Middle frontal gyrus (tissue), 1 donor: Measurements from ENCODE around the gene MAN2C1.
"Not testable (repeated sequence)": the region's sequence is repeated elsewhere in the genome, so short reads cannot be mapped to it uniquely, and the experiment has no call there.

Experiments used
- DNase-seq: peaks from one replicate; pipeline ENCODE4 v3.0.0-alpha.2; 2015; ENCODE audit warnings: low spot score; ENCODE audit errors: extremely low spot score

MAN2C1 gene

DNA sequence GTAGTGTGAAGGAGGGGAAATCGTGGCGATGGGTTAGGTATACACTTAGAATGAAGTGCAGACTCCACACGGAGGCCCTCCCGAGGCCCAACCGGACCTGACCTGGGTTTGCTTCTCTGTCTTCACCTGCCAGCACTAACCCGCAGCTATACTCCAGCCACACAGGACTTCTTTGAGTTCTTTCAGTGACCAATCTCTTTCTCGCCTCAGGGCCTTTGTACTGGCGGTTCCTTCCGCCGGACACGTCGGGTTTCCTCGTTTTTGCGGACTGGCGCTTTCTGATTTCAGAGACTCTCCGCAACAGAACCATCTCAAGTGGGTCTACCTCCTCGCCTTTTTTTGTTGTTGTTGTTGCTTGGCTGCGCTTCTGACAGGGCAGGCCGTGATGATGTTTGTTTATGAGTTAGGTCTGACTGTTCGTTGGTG is 21.6 kb downstream of the MAN2C1 start, which contains the start of gene NEIL1:
Gene NEIL1, plus strand, starts transcription at position 244 of the 426 bp plus-strand sequence. CDS start 1,867 bp downstream, outside the sequence.
- no peak for DNase-seq

- not testable (repeated sequence) for DNase-seq
Measured at GRCh38 chr15:75343953-75344352, 24.5 kb downstream of the MAN2C1 start.

GRCh38 chr15:75342221-75342620 is 26.2 kb downstream of the MAN2C1 start:
- no peak for DNase-seq

- DNase-seq: no peak
Measured at GRCh38 chr15:75339531-75340240, 28.7 kb downstream of the MAN2C1 start.

DNA sequence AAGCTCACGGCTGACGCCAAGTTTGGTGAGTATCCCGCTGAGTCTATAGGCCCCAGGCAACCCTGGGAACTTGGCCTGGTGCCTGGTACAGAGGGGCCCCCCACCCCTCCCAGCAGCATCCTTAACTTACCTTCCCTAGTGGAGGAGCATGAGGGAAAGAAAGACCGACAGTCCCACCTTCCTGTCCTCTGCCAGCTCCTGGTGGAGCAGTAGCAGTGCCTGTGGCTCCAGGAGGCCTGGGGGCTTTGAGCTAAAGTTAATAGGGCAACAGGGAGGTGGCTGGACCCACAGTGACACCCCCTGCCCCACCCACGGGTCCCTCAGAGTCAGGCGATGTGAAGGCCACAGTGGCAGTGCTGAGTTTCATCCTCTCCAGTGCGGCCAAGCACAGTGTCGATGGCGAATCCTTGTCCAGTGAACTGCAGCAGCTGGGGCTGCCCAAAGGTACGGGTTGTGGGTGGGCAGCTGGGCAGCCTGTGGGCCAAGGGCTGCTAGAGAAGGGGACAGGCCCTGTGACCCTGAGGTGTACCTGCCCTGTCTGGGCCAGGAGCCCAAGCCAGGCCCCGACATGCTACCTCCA is 29.7 kb downstream of the MAN2C1 start:
- DNase-seq: no peak

DNA sequence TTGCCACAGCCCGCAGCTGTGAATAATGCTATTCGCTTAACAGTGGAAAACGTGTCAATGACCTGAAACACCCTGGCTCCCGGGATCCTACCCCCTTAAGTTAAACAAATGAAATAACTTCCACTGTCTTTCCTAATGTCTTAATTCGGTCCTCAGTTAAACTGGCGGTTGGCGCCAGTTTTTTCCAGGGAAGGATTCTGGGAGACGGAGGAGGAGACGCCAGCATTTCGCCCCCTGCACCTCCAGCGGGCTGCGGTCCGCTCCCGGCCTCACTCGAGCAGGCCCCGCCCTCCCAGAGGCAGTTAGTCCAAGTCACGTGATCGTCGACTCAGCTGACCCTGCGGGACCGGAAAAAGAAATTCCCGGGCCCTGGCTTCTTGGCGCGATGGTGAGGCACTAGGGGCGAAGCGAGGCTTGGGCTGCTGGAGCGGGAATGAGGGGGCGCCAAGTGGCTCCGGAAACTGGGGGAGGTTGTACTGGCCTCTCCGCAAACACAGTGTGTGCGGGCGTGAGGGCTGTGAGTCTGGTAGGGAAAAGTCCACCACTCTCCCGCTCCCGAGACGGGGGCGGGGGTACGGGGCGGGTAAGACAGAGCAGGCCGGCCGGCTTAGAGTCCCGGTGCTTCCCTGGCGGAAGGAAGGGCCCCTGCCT is 32.6 kb downstream of the MAN2C1 start, which contains the start of gene COMMD4:
Gene COMMD4, plus strand, starts transcription at position 359 of the 651 bp plus-strand sequence. Its CDS starts 27 bp downstream, at position 386.
- DNase-seq: peak; percentile 91

GRCh38 chr15:75335313-75335704 is 33.1 kb downstream of the MAN2C1 start:
- DNase-seq: no peak

- not testable (repeated sequence) for DNase-seq
Measured at GRCh38 chr15:75333654-75334419, 34.6 kb downstream of the MAN2C1 start.

DNA sequence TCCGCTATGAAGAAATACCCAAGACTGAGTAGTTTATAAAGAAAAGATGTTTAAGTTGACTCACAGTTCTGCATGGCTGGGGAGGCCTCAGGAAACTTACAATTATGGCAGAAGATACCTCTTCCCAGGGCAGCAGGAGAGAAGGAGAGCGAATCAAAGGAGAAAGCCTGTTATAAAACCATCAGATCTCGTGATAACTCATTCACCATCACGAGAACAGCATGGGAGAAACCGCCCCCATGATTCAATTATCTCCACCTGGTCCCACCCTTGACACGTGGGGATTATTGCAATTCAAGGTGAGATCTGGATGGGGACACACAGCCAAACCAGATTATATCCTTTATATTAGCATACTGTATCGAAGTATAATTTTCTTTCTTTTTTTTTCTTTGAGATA is 36.3 kb downstream of the MAN2C1 start:
- not testable (repeated sequence) for DNase-seq

DNA sequence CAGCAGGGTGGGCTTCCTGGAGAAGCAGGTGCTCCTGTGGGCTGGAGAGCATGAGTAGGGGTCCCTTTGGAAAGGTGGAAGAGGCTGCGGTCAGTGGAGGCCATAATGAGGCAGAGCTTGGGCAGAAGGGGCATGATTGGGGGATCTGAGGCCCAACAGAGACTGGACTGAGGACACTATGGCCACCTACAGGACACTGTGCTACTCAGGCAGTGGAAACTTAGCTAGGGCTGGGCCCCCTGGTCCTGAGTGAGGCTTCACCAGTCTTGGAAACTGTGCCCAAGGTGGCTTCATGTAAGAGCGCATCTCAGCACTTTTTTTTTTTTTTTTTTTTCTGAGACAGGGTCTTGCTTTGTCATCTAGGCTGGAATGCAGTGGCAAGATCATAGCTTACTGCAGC is 38.8 kb downstream of the MAN2C1 start:
- DNase-seq: no peak

DNA sequence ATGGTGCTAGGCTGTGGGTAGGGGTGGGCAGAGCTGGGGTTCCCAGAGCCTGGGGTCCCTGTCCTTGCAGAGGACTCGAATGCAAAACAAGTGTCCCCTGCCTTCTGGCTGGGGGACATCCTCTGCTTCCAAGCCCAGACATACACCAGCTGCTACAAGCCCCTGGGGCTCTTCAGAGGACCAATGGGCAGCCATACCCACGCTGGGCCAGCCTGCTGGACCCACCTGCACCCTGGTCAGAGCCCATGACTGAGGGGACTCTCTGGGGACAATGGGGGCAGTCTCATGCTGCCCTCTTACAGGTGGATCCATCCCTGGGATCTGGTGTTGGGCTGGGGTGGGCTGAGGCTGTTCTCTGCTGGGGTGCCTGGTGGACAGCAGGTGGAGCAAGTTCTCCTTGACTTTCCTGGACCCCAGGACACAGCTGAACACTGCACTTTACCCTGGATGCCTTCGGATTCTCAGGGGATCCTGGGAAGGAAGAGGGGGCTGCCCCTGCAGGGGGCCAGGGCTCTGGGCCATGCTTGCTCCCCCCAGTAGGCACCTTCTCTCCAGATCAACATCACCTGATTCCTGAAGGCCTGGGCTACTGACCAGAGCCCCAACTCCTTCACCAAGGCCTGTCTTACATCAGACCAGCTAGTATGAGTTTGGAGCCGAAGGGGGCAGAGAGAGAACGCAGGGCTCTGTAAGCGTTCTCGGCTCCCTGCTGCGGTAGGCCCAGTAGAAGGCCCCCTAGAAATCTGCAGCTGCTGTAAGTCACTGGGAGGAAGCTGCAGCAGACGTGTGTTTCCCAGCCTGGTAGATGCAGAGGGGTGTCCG is 39.7 kb downstream of the MAN2C1 start:
- DNase-seq: no peak

GRCh38 chr15:75327491-75327890 is 40.9 kb downstream of the MAN2C1 start:
- DNase-seq: no peak

GRCh38 chr15:75327005-75327404 is 41.4 kb downstream of the MAN2C1 start:
- no peak for DNase-seq

DNA sequence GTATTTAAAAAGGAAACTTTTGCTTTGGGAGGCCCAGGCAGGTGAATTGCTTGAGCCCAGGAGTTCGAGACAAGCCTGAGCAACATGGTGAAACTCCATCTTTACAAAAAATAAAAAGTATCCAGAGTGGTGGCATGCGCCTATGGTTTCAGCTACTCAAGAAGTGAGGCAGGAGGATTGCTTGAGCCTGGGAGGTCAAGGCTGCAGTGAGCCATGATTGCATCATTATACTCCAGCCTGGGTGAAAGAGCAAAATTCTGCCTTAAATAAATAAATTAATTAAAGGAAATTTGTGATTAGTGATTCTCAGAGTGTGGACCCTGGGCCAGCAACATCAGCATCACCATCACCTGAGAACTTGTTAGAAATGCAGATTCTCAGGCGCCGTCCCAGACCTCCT is 42.5 kb downstream of the MAN2C1 start:
- no peak for DNase-seq

DNA sequence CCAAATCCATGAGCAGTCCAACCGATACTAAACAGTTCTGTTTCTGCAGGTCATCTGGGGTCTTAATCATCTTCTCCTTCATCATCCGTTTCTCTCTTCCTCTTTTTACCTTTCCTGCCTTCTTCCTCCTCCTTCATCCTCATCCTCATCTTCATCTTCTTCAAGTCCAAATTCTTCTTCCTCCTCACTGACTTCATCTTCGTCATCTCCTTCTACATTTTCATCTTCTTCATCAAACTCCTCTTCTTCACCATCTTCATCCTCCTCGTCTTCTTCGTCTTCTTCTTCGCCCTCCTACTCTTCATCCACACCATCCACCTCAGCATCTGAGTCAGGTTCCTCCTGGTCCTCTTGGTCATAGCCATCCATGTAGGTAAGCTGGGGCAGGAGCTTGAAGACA is 46.7 kb downstream of the MAN2C1 start:
- DNase-seq: no peak

DNA sequence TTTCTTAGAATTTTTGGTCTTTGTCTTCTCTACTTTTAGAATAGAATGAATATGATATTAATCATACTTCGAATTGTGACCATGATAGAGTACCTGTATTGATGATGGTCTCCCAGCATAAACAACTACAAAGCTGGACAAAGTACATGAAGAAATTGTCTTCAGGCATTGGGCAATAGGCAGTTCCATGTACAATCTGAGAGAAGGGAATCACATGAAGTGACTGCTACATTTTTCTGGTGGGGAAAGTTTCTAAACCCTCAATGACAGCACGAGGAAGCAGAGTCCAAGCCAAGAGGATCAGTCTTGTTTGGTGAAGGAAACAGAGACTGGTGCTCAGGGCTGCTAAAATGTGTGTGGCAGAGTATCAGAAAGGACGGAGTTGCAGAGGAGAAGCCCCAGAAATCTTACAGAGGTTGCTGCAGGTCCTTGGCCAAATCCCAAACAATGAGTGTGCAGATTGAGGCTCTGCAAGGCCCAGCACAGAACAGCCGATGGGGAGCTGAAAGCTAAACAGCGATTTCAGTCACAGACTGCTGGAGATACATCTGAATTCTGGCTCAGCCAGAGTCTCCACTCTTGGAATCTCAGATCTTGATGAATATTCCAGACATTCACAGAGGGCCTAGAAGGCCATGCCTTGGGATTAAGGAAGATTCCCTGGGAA is 49.0 kb downstream of the MAN2C1 start:
- not testable (repeated sequence) for DNase-seq

- DNase-seq: no peak
Measured at GRCh38 chr15:75314552-75315290, 53.7 kb downstream of the MAN2C1 start.

- DNase-seq: no peak
Measured at GRCh38 chr15:75313116-75313845, 55.1 kb downstream of the MAN2C1 start.

- DNase-seq: not testable (repeated sequence)
Measured at GRCh38 chr15:75312548-75312947, 55.9 kb downstream of the MAN2C1 start.
